MV-4-11 (cell line): Measurements from ENCODE around the gene SLC39A3.
"Not testable (repeated sequence)": the region's sequence is repeated elsewhere in the genome, so short reads cannot be mapped to it uniquely, and the experiment has no call there.

Experiments used
- DNase-seq: peaks from one replicate; lab custom pipeline; 2025; lab: John Stamatoyannopoulos, UW

SLC39A3 gene

GRCh38 chr19:2722541-2723344, 17.1 kb downstream of the SLC39A3 start:
- DNase-seq: peak; percentile 89

GRCh38 chr19:2721570-2722540, 18.0 kb downstream of the SLC39A3 start:
- no peak for DNase-seq

DNA sequence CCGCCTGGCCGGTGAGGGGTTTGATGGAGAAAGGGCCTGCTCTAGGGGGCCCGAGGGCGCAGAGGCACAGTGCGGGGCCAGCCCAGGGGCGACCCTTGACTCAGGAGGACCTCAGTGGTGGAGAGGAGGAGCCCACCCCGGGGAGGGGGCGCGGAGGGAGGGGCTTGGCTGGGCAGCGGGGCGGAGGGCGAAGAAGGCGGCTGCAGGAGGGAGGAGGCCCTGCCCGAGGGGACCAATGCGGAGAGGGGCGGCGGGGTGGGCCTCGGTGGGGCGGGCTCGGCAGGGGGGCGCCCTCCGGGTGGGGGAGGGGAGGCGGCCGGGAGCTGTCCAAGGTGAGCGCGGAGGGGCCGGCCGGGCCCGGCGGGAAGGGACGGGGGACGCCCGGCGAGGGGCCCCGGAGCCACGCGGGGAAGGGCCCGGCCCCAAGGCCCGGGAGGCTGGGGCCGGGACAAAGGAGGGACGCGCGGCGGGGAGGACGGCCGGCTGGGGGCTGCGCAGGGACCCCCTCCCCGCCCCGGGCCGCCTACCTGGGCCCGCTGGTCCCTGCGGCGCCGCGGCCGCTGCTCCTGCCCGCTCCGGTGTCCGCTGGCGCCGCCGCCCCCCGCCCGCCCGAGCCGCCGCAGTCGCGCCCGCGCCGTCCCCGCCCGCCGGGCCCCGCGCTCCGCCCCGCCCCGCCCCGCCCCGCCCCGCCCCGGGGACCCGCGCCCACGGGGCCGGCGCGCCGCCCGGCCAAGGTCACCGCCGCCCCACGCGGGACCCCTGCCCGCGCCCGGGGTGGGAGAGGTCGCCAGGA, 18.8 kb downstream of the SLC39A3 start, which contains the start of gene DIRAS1:
DIRAS1 (minus strand) TSS at position 596 of the 793 bp plus-strand sequence. CDS start 3,566 bp downstream, outside the sequence.
- no peak for DNase-seq

DNA sequence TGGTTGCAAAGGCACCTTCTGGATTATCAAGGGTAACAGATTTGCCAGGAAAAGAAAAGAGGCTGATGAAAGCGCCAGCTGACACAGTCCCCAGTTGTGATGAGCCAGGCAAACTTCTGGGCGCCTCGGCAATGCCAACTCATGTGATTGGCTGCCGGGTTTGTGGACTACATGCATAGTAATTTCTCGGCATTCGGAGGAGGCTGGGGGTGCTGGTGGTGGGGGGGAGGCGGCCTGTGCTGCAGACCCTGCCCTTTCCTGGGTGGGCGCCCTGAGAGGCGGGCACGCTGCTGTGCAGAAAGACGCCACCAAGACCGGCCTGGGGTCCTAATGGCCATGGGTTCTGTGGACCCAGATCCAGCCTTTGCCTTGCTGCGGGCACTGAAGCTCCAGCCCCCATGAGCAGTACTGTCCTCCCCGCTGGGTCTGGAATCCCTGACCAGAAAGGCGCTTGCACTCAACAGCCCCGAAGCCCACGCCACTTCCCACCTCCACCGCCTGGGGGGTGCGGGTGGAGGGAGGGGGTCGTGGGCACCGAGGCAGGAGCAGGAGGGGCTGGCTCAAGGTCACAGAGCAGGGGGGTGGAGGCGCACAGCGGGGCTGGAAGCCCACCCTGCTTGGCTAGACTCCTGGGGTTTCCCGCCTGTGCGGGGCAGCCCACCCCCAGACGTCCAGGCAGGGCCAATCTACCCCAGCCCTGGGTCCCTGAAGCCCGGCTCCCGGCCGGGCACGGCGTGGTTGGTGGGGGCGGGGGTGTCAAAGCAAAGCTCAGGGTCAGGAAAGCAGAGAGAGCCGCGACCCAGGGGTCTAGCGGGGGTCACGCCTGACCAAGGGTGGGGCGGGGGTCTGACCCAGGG, 19.7 kb downstream of the SLC39A3 start:
- no peak for DNase-seq

DNA sequence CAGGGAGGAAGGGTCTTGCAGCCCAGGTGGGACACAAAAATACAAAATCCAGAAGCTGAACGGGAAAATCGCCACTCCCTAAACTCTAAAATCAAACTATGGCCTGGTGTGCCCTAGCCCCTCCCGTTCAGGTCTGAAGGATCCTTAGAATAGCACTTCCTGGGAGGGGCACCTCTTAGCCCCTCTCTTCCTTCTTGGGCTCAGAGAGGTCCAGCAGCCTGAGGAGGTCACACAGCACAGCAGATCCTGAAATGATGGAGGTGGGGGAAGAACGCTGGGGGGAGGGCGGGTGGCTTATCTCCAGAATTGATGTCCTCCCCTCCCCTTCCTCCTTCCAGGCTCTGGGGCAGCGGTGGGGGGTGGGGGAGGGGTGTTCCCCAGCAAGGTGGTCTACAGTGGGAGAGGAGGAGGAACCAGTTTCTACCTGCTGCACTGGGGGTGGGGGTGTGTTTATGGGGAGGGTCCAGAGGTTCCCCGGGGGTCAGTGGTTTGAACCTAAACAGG, 20.5 kb downstream of the SLC39A3 start:
- no peak for DNase-seq

DNA sequence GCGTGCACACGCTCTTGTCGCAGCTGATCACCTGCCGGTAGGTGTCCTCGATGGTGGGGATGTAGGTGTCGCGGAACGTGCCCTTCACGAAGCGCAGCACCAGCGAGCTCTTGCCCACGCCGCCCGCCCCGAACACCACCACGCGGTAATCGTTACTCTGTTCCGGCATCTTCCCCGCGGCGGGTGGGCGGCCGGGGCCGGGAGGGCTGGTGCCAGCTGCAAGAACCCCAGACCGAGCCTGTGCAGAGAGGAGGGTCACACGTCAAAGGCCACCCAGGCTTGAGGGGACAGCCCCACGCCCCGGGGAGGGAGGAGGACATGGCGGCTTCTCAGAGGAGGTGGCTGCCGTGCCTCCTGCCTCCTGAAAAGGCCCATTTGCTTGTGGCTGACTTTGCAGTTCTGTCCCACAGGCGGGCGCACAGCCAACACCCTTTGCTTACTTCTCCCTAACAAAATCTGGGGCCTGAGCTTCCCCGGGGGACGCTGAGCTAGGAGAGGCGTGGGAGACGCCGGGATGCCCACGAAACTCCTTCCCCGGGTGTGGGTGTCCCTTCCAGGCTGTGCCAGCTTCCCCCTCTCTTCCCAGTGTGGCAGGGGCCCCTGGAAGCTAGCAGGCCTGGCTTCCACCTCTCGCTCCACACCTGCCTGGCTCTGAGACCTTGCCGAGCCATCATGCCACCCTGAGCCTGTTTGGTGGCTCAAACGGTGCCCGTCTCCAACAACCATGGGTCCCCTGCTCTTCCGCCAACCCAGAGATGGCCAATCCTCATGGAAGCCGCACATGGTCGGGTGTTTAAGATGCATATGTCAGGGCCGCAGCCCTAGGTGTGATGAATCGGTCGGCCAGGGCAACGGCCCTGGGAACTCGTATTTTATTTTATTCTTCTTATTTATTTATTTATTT, 21.9 kb downstream of the SLC39A3 start:
- no peak for DNase-seq

GRCh38 chr19:2716722-2717637, 22.8 kb downstream of the SLC39A3 start:
- DNase-seq: no peak

DNA sequence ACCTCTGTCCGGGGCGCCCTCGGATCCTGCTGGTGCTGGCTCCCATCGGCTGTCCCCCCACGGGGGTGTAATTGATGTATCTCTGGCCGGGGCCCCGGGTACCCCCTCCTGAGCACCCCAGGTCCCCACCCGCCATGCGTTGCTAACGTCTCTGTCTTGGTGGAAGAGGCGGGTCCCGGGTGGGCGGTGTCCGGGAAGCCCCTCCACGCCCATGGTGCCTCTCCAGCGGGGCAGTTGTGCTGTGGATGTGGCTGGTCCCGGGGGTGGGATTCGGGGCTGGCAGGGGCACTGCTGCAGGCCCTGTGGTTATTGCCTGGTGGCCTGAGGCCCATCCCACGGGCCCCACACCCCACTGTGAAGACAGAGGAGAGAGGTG, 23.6 kb downstream of the SLC39A3 start:
- DNase-seq: no peak

- no peak for DNase-seq
Observed at GRCh38 chr19:2715470-2716274, 24.1 kb downstream of the SLC39A3 start.

- DNase-seq: no peak
Observed at GRCh38 chr19:2714531-2715269, 25.1 kb downstream of the SLC39A3 start.

- DNase-seq: not testable (repeated sequence)
Observed at GRCh38 chr19:2714102-2714501, 25.7 kb downstream of the SLC39A3 start.

DNA sequence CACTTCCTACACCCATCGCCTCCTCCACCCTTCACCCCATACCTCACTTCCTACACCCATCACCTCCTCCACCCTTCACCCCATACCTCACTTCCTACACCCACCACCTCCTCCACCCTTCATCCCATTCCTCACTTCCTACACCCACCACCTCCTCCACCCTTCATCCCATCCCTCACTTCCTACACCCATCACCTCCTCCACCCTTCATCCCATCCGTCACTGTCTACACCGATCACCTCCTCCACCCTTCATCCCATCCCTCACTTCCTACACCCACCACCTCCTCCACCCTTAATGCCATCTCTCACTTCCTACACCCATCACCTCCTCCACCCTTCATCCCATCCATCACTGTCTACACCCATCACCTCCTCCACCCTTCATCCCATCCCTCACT, 26.6 kb downstream of the SLC39A3 start:
- not testable (repeated sequence) for DNase-seq

- DNase-seq: no peak
Observed at GRCh38 chr19:2711875-2712205, 28.0 kb downstream of the SLC39A3 start.

GRCh38 chr19:2711172-2711874, 28.5 kb downstream of the SLC39A3 start:
- peak; percentile 53 for DNase-seq

- no peak for DNase-seq
Observed at GRCh38 chr19:2706251-2706650, 33.6 kb downstream of the SLC39A3 start.

- no peak for DNase-seq
Observed at GRCh38 chr19:2703691-2704216, 36.1 kb downstream of the SLC39A3 start.
